IMR-90 (cell line): ENCODE measurements around the gene COQ10A. TPM values are rescaled to one million over a fixed set of nuclear protein-coding genes. Genes with fewer than 3 reads are reported as not detected.
A peak's percentile ranks its signal among the peaks of the same experiment; 100 is the strongest.

Experiments used
- ATAC-seq: fragments of 200-7000 bp; cut with Tn5 transposase; 2 replicates; pipeline ENCODE4 v1.9.1; 2020; ENCODE audit warnings: low read depth, mild to moderate bottlenecking, moderate library complexity
- BruUV-seq: library from RNA; stranded (reverse); fragments of 400-500 nt; replicated peaks from 2 replicates; lab custom pipeline; 2021; lab: Mats Ljungman, UMichigan
- CTCF ChIA-PET: fragments of 300-600 bp; formaldehyde crosslinking; extraction: SDS; loops from one replicate; lab custom pipeline; 2021; ENCODE audit warnings: antibody characterized with exemption; lab: Yijun Ruan, JAX
- POLR2A ChIA-PET: fragments of 300-600 bp; sonication (Branson Sonifier 250); formaldehyde crosslinking; loops from one replicate; lab custom pipeline; 2022; ENCODE audit warnings: antibody characterized with exemption; ENCODE audit not compliant: unreplicated experiment; lab: Charles Lee
- DNase-seq: peaks from one replicate; pipeline ENCODE4 v3.0.0; 2013
- H2AFZ ChIP-seq: replicated peaks from 2 replicates; pipeline ENCODE3; 2013; ENCODE audit warnings: low read length, mild to moderate bottlenecking; ENCODE audit not compliant: poor library complexity
- H2AK5ac ChIP-seq: 2 replicates; pipeline ENCODE4 v1.6.1; 2013; ENCODE audit warnings: low read depth, low read length, inconsistent platforms
- H2AK9ac ChIP-seq: replicated peaks from 2 replicates; pipeline ENCODE3; 2013; ENCODE audit warnings: mild to moderate bottlenecking, low read depth, low read length, moderate library complexity; ENCODE audit not compliant: poor library complexity
- H2BK120ac ChIP-seq: 2 replicates; pipeline ENCODE4 v1.6.1; 2013; ENCODE audit warnings: low read depth, low read length, inconsistent platforms
- H2BK15ac ChIP-seq: 3 replicates; pipeline ENCODE4 v1.6.1; 2013; ENCODE audit warnings: low read depth, low read length, inconsistent platforms
- H2BK20ac ChIP-seq: 2 replicates; pipeline ENCODE4 v1.6.1; 2013; ENCODE audit warnings: low read depth, mild to moderate bottlenecking, inconsistent platforms, low read length, moderate library complexity
- H2BK5ac ChIP-seq: 2 replicates; pipeline ENCODE4 v1.6.1; 2013; ENCODE audit warnings: mild to moderate bottlenecking, low read depth, low read length, inconsistent platforms; ENCODE audit not compliant: poor library complexity, severe bottlenecking
- H3K14ac ChIP-seq: replicated peaks from 2 replicates; pipeline ENCODE4 v1.6.1; 2013; ENCODE audit warnings: low read depth, low read length, inconsistent platforms
- H3K18ac ChIP-seq: 2 replicates; pipeline ENCODE4 v1.6.1; 2013; ENCODE audit warnings: low read depth, low read length, control low read depth
- H3K23ac ChIP-seq: 2 replicates; pipeline ENCODE4 v1.6.1; 2013; ENCODE audit warnings: low read depth, low read length, inconsistent platforms
- H3K27ac ChIP-seq: 2 replicates; pipeline ENCODE4 v1.5.1; 2013; ENCODE audit warnings: mild to moderate bottlenecking, control low read depth, low read length; ENCODE audit not compliant: insufficient read depth
- H3K27me3 ChIP-seq: 2 replicates; pipeline ENCODE4 v1.6.1; 2013; ENCODE audit warnings: low read length; ENCODE audit not compliant: control insufficient read depth, insufficient read depth
- H3K36me3 ChIP-seq: 2 replicates; pipeline ENCODE4 v1.6.1; 2013; ENCODE audit warnings: low read length, mixed read lengths; ENCODE audit not compliant: control insufficient read depth, insufficient read depth
- H3K4ac ChIP-seq: 2 replicates; pipeline ENCODE4 v1.6.1; 2013; ENCODE audit warnings: low read depth, low read length, inconsistent platforms
- H3K4me1 ChIP-seq: 2 replicates; pipeline ENCODE4 v1.6.1; 2013; ENCODE audit warnings: low read length, mixed read lengths; ENCODE audit not compliant: control insufficient read depth, insufficient read depth
- H3K4me2 ChIP-seq: 2 replicates; pipeline ENCODE4 v1.6.1; 2013; ENCODE audit warnings: low read depth, mild to moderate bottlenecking, control low read depth, low read length, moderate library complexity
- H3K4me3 ChIP-seq: 2 replicates; pipeline ENCODE4 v1.5.1; 2013; ENCODE audit warnings: low read depth, mild to moderate bottlenecking, control low read depth, low read length, moderate library complexity; ENCODE audit not compliant: insufficient read depth
- H3K56ac ChIP-seq: 2 replicates; pipeline ENCODE4 v1.6.1; 2013; ENCODE audit warnings: low read length, inconsistent platforms; ENCODE audit not compliant: insufficient read depth; ENCODE audit errors: extremely low read depth
- H3K79me1 ChIP-seq, 2 experiments: 2 replicates each; pipeline ENCODE4 v1.6.1; 2013; ENCODE audit warnings: low read length in 2 of 2, inconsistent platforms in 1 of 2, low read depth in 1 of 2
- H3K9ac ChIP-seq: 2 replicates; pipeline ENCODE4 v1.6.1; 2013; ENCODE audit warnings: low read depth, low read length, control low read depth
- H3K9me1 ChIP-seq: 2 replicates; pipeline ENCODE4 v1.6.1; 2013; ENCODE audit warnings: low read length, inconsistent platforms; ENCODE audit not compliant: insufficient read depth
- H3K9me3 ChIP-seq: 2 replicates; pipeline ENCODE4 v1.6.1; 2013; ENCODE audit warnings: low read length; ENCODE audit not compliant: control insufficient read depth, insufficient read depth
- H4K20me1 ChIP-seq: 2 replicates; pipeline ENCODE4 v1.6.1; 2013; ENCODE audit warnings: low read length, inconsistent platforms; ENCODE audit not compliant: insufficient read depth
- H4K5ac ChIP-seq: 2 replicates; pipeline ENCODE4 v1.6.1; 2013; ENCODE audit warnings: mild to moderate bottlenecking, low read depth, low read length, control low read depth
- H4K8ac ChIP-seq, 2 experiments: 2 replicates each; pipeline ENCODE4 v1.6.1; 2013; ENCODE audit warnings: low read depth in 2 of 2, low read length in 2 of 2, control low read depth in 1 of 2, inconsistent platforms in 1 of 2
- H4K91ac ChIP-seq: 2 replicates; pipeline ENCODE4 v1.6.1; 2013; ENCODE audit warnings: low read depth, low read length, inconsistent platforms; ENCODE audit not compliant: insufficient read depth
- MAZ ChIP-seq: IDR thresholded peaks from 2 replicates; pipeline ENCODE4 v1.6.1; 2012; ENCODE audit warnings: low read depth, mild to moderate bottlenecking, low read length, improper control_type of control experiment, moderate library complexity, borderline replicate concordance
- RCOR1 ChIP-seq: IDR thresholded peaks from 2 replicates; pipeline ENCODE4 v1.6.1; 2012; ENCODE audit warnings: mild to moderate bottlenecking, low read length, improper control_type of control experiment; ENCODE audit not compliant: insufficient replicate concordance
- WGBS, 2 experiments: methylation state at CpG; one replicate each; pipeline versions ENCODE4 v1.1.5 to v1.1.7; 2013; ENCODE audit warnings: missing lambda C conversion rate in 2 of 2; ENCODE audit not compliant: insufficient read length in 1 of 2; ENCODE audit errors: extremely low coverage in 2 of 2; 5-methylcytosine and 5-hydroxymethylcytosine counted together
- dilution Hi-C: fragments of 300-500 bp; cut with HindIII; formaldehyde crosslinking; loops from one replicate; pipeline ENCODE4 v1.14.3; 2018; ENCODE audit warnings: low sequenced_read_pairs; ENCODE audit not compliant: unreplicated experiment
- in situ Hi-C: fragments of 300-500 bp; cut with MboI; formaldehyde crosslinking; loops from 3 replicates; pipeline ENCODE4 v1.14.3; 2019; ENCODE audit warnings: low sequenced_read_pairs, inconsistent platforms, mixed read lengths
- intact Hi-C: fragments of 100-400 bp; cut with micrococcal nuclease; formaldehyde crosslinking; loops from 2 replicates; pipeline ENCODE4 v1.10.0; 2022
- polyA plus RNA-seq, 3 experiments: library from polyadenylated mRNA; depleted of rRNA; stranded (reverse); fragments of >200 nt; gene quantifications; 2 replicates each; pipeline ENCODE4 v1.2.3, GENCODE V29; 2012; ENCODE audit warnings: low replicate concordance in 1 of 3
- total RNA-seq: library from RNA; depleted of rRNA; stranded (reverse); fragments of >200 nt; gene quantifications from 2 replicates; pipeline ENCODE4 v1.2.3, GENCODE V29; 2012

The COQ10A gene
- total and polyA plus RNA-seq, 2 of the 4 experiments (the other 2 are of a cell fraction), result 4.7 to 10.8 TPM

GRCh38 chr12:56257491-56258067 lies 9.2 kb upstream of the COQ10A start:
- peak overlapping the region; percentile 92 for H3K27ac ChIP-seq
- peak overlapping the region; percentile 89 for H2AK5ac ChIP-seq
- H4K20me1 ChIP-seq, result peaks cover 42% of the 10 kb centered on the region
- H2BK5ac ChIP-seq, result peak overlapping the region; percentile 85
- peak overlapping the region; percentile 75 for H4K91ac ChIP-seq
- peaks cover 22% of the 10 kb centered on the region for H3K4me1 ChIP-seq
- peak overlapping the region; percentile 85 for H3K4ac ChIP-seq
- H2BK15ac ChIP-seq, result no peak overlapping the region
- WGBS, 2 experiments, result 0% methylated on average over 11 of the region's 27 CpGs; no CpG with 5 or more reads in 1 of the 2 experiments
- H3K23ac ChIP-seq, result peak overlapping the region; percentile 94
- peaks cover 41% of the 10 kb centered on the region for H3K36me3 ChIP-seq
- H3K79me1 ChIP-seq, result peaks cover 35 to 52% of the 10 kb centered on the region in 2 experiments
- ATAC-seq, result peak; percentile 19
- no peak overlapping the region for H2BK20ac ChIP-seq
- peak overlapping the region; percentile 94 for H3K4me3 ChIP-seq
- CTCF ChIA-PET, result interaction anchor here (0.7 kb wide), 1 partner anchor 8 kb away, joined by 3 read pairs; no protein-coding TSS in a partner anchor
- peak overlapping the region; percentile 93 for H2AFZ ChIP-seq
- peak overlapping the region; percentile 18 for H3K18ac ChIP-seq
- peak overlapping the region; percentile 89 for H3K14ac ChIP-seq
- H3K27me3 ChIP-seq, result no peaks in the 10 kb centered on the region
- peak overlapping the region; percentile 33; the same call in 1 of the 2 replicates for H4K5ac ChIP-seq
- DNase-seq, result peak; percentile 11
- in situ Hi-C loops, result no loop called here
- H3K9me3 ChIP-seq, result no peaks in the 10 kb centered on the region
- intact Hi-C loops, result loop anchor here (2.0 kb wide), 2 partner anchors 139 to 207 kb away; partner anchors contain the start of gene ZC3H10
- TF ChIP-seq RCOR1 (no peak), MAZ (0 out of 2 replicates have a peak, but pooled peaks have one; percentile 18)
- dilution Hi-C loops, result no loop called here
- H3K56ac ChIP-seq, result peak overlapping the region; percentile 79
- H2BK120ac ChIP-seq, result no peak overlapping the region
- H3K4me2 ChIP-seq, result peak overlapping the region; percentile 92
- TSS peak; percentile 34 for BruUV-seq
- POLR2A ChIA-PET, result no interaction called here
- H2AK9ac ChIP-seq, result peak overlapping the region; percentile 97
- peaks cover 28% of the 10 kb centered on the region for H3K9me1 ChIP-seq
- H4K8ac ChIP-seq, result peak overlapping the region; percentile 81 to 94
- peak overlapping the region; percentile 96 for H3K9ac ChIP-seq
